ENCODE data around the gene ENTPD8. TPM values are rescaled to one million over a fixed set of nuclear protein-coding genes. Genes with fewer than 3 reads are reported as not detected.

Gene ENTPD8
- total RNA-seq, 2 experiments from 2014 or later: not detected

DNA sequence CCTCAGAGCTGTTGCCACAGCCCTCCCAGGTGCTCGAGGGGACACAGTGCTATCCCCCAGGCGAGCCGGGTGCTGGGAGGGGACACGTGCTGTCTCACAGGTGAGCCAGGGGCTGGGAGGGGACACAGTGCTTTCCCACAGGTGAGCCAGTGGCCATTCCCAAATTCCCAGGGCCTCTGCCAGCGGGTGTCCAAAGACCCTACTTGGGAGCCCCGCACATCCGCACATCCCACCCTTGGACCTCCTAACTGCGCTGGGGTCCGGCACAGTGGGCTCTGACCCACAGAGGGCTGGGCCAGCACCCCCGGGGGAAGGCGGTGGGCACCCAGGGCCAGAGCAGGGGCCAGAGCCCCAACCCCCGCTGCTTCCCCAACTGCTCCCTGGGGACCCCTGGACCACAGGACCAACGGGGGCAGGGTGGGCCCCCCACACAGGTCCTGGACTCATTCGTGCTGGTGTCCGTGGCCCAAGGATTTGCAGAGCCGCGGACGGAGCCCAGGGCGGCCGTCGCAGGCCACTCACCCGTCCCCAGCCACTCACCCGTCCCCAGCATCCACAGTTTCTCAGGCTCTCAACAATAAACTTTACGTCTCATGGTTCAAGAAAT lies 36.1 kb downstream of the ENTPD8 start:
- peaks cover 8% of the 10 kb centered on the region for H3K36me3 Mint-ChIP-seq (ENCODE audit: low read depth)
- peaks cover 13% of the 10 kb centered on the region for H3K4me1 ChIP-seq (ENCODE audit: insufficient read depth, low read length)
- H3K4me3 Mint-ChIP-seq: no peak overlapping the region
- TF ChIP-seq, protein P1, sequence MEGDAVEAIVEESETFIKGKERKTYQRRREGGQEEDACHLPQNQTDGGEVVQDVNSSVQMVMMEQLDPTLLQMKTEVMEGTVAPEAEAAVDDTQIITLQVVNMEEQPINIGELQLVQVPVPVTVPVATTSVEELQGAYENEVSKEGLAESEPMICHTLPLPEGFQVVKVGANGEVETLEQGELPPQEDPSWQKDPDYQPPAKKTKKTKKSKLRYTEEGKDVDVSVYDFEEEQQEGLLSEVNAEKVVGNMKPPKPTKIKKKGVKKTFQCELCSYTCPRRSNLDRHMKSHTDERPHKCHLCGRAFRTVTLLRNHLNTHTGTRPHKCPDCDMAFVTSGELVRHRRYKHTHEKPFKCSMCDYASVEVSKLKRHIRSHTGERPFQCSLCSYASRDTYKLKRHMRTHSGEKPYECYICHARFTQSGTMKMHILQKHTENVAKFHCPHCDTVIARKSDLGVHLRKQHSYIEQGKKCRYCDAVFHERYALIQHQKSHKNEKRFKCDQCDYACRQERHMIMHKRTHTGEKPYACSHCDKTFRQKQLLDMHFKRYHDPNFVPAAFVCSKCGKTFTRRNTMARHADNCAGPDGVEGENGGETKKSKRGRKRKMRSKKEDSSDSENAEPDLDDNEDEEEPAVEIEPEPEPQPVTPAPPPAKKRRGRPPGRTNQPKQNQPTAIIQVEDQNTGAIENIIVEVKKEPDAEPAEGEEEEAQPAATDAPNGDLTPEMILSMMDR (IDR thresholded peaks at IDR 0.05): no peak
- DNase-seq (no peak), ATAC-seq (ENCODE audit: poor library complexity) (no peak)
- no peak overlapping the region for H3K27ac ChIP-seq (ENCODE audit: low read depth in 1 of 2, low read length in 2 of 2)
- no peaks in the 10 kb centered on the region for H3K9me3 Mint-ChIP-seq
- ChIA-PET CTCF (no interaction called here), POLR2A (no interaction called here)
- H3K27me3 Mint-ChIP-seq: peaks cover 5% of the 10 kb centered on the region
- no peak overlapping the region for H3K4me3 ChIP-seq (ENCODE audit: low read length)
- no peak overlapping the region for H3K27ac Mint-ChIP-seq
- H3K36me3 ChIP-seq (ENCODE audit: insufficient read depth, low read length): peaks cover 3% of the 10 kb centered on the region
- H3K4me1 Mint-ChIP-seq (ENCODE audit: low read depth): no peaks in the 10 kb centered on the region
- no peaks in the 10 kb centered on the region for H3K9me3 ChIP-seq (ENCODE audit: control insufficient read depth in 1 of 2, insufficient read depth in 1 of 2, low read length in 2 of 2)
- H3K27me3 ChIP-seq (ENCODE audit: control insufficient read depth in 1 of 2, insufficient read depth in 2 of 2, low read length in 2 of 2): peaks cover 0 to 10% of the 10 kb centered on the region in 2 experiments
- intact Hi-C loops (cut with DNase I, micrococcal nuclease): loop anchor here in 1 of 2 experiments (5.0 kb wide), 1 partner anchor 413 kb away; the partner anchor contains the start of gene PAXX

DNA sequence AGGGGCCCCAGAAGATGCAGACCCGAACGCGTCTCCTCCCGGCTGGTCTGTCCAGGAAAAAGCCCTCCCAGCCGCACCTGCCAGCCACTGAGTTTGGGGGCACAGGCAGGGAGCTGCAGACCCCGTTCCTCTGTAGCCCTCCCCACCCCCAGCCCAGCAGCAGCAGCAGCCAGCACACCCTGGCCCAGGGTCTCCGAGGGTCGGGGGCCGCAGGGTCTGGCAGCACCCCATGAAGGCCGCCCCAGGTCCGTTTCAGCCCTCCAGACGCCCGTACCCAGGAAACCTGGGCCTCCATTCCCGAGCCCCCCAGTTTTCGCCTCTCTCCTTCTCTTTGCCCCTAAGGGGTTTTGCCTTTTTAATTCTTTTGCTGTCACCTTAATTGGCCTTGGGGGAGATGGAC lies 37.9 kb downstream of the ENTPD8 start:
- no peak overlapping the region for H3K27ac Mint-ChIP-seq
- no peaks in the 10 kb centered on the region for H3K9me3 ChIP-seq (ENCODE audit: control insufficient read depth in 1 of 2, insufficient read depth in 1 of 2, low read length in 2 of 2)
- no peaks in the 10 kb centered on the region for H3K27me3 Mint-ChIP-seq
- no peak for DNase-seq
- intact Hi-C loops (cut with DNase I, micrococcal nuclease): no loop called here
- peaks cover 8% of the 10 kb centered on the region for H3K36me3 Mint-ChIP-seq (ENCODE audit: low read depth)
- H3K4me1 Mint-ChIP-seq (ENCODE audit: low read depth): no peaks in the 10 kb centered on the region
- no peak overlapping the region for H3K4me3 ChIP-seq (ENCODE audit: low read length)
- no peak overlapping the region for H3K4me3 Mint-ChIP-seq
- no peak for ATAC-seq (ENCODE audit: poor library complexity)
- ChIA-PET CTCF (no interaction called here), POLR2A (no interaction called here)
- no peak overlapping the region for H3K27ac ChIP-seq (ENCODE audit: low read depth in 1 of 2, low read length in 2 of 2)
- peaks cover 0 to 10% of the 10 kb centered on the region in 2 experiments for H3K27me3 ChIP-seq (ENCODE audit: control insufficient read depth in 1 of 2, insufficient read depth in 2 of 2, low read length in 2 of 2)
- peaks cover 13% of the 10 kb centered on the region for H3K4me1 ChIP-seq (ENCODE audit: insufficient read depth, low read length)
- TF ChIP-seq, protein P1 (IDR thresholded peaks at IDR 0.05): no peak
- no peaks in the 10 kb centered on the region for H3K9me3 Mint-ChIP-seq
- H3K36me3 ChIP-seq (ENCODE audit: insufficient read depth, low read length): peaks cover 3% of the 10 kb centered on the region

DNA sequence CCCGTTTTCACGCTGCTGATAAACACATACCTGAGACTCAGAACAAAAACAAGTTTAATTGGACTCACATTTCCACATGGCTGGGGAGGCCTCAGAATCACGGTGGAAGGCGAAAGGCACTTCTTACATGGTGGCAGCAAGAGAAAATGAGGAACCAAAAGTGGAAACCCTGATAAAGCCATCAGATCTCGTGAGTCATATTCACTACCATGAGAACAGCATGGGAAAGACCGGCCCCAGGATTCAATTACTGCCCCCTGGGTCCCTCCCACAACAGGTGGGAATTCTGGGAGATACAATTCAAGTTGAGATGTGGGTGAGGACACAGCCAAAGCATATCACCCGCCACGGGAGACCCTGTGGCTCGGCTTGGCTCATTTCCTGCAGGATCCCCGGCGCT lies 38.4 kb downstream of the ENTPD8 start:
- Histone ChIP-seq H3K36me3 (ENCODE audit: insufficient read depth, low read length) (peaks cover 3% of the 10 kb centered on the region), H3K4me1 (ENCODE audit: insufficient read depth, low read length) (peaks cover 13% of the 10 kb centered on the region), H3K27me3 (ENCODE audit: control insufficient read depth in 1 of 2, insufficient read depth in 2 of 2, low read length in 2 of 2) (peaks cover 0 to 10% of the 10 kb centered on the region in 2 experiments), H3K27ac (ENCODE audit: low read depth in 1 of 2, low read length in 2 of 2) (no peak overlapping the region), H3K9me3 (ENCODE audit: control insufficient read depth in 1 of 2, insufficient read depth in 1 of 2, low read length in 2 of 2) (no peaks in the 10 kb centered on the region), H3K4me3 (ENCODE audit: low read length) (no peak overlapping the region)
- CTCF ChIA-PET: no interaction called here
- H3K36me3 Mint-ChIP-seq (ENCODE audit: low read depth): peaks cover 8% of the 10 kb centered on the region
- H3K27ac Mint-ChIP-seq: no peak overlapping the region
- no peak overlapping the region for H3K4me3 Mint-ChIP-seq
- H3K4me1 Mint-ChIP-seq (ENCODE audit: low read depth): no peaks in the 10 kb centered on the region
- DNase-seq (no peak), ATAC-seq (ENCODE audit: poor library complexity) (no peak)
- no peaks in the 10 kb centered on the region for H3K9me3 Mint-ChIP-seq
- TF ChIP-seq, protein P1 (IDR thresholded peaks at IDR 0.05): no peak
- intact Hi-C loops (cut with DNase I, micrococcal nuclease): no loop called here
- no peaks in the 10 kb centered on the region for H3K27me3 Mint-ChIP-seq
- POLR2A ChIA-PET: no interaction called here

Data from CD4-positive, alpha-beta T cell (primary cell).